Neural progenitor cell (in vitro differentiated cells): Measurements from ENCODE around the gene PIK3C3. TPM values are rescaled to one million over a fixed set of nuclear protein-coding genes. Genes with fewer than 3 reads are reported as not detected.

ENCODE experiments used
- DNase-seq: peaks from one replicate; pipeline ENCODE4 v3.0.0-alpha.2; 2016; ENCODE audit warnings: low spot score
- H2AFZ ChIP-seq: fragments of 200-600 bp; sonication (generic); replicated peaks from 2 replicates; pipeline ENCODE4 v1.6.1; 2016; ENCODE audit warnings: antibody characterized with exemption
- H3F3A ChIP-seq: fragments of 200-600 bp; sonication (generic); 2 replicates; pipeline ENCODE4 v1.6.1; 2016; ENCODE audit warnings: antibody characterized with exemption, low read depth
- H3K27ac ChIP-seq: fragments of 200-600 bp; sonication (generic); 2 replicates; pipeline ENCODE4 v1.5.1; 2016; ENCODE audit warnings: mild to moderate bottlenecking
- H3K27me3 ChIP-seq: fragments of 200-600 bp; sonication (generic); 2 replicates; pipeline ENCODE4 v1.6.1; 2016; ENCODE audit warnings: mild to moderate bottlenecking, moderate library complexity
- H3K36me3 ChIP-seq: fragments of 200-600 bp; sonication (generic); 2 replicates; pipeline ENCODE4 v1.5.1; 2016
- H3K4me1 ChIP-seq: fragments of 200-600 bp; sonication (generic); 2 replicates; pipeline ENCODE4 v1.6.1; 2016; ENCODE audit warnings: mixed run types
- H3K4me2 ChIP-seq: fragments of 200-600 bp; sonication (generic); 2 replicates; pipeline ENCODE4 v1.6.1; 2016
- H3K4me3 ChIP-seq: fragments of 200-600 bp; sonication (generic); 2 replicates; pipeline ENCODE4 v1.5.1; 2016
- H3K79me2 ChIP-seq: fragments of 200-600 bp; sonication (generic); 2 replicates; pipeline ENCODE4 v1.6.1; 2016; ENCODE audit warnings: low read depth
- H3K9ac ChIP-seq: fragments of 200-600 bp; sonication (generic); 2 replicates; pipeline ENCODE4 v1.6.1; 2016
- H3K9me3 ChIP-seq: fragments of 200-600 bp; sonication (generic); 2 replicates; pipeline ENCODE4 v1.5.1; 2016; ENCODE audit warnings: low read depth
- H4K20me1 ChIP-seq: fragments of 200-600 bp; sonication (generic); 2 replicates; pipeline ENCODE4 v1.6.1; 2016; ENCODE audit warnings: low read depth
- H3K27ac Mint-ChIP-seq: 3 replicates; pipeline ENCODE4 v1.8.0; 2021; ENCODE audit warnings: mixed read lengths
- H3K27me3 Mint-ChIP-seq: 2 replicates; pipeline ENCODE4 v1.8.0; 2022; ENCODE audit warnings: low read depth, mild to moderate bottlenecking, inconsistent platforms, moderate library complexity, mixed read lengths; ENCODE audit not compliant: insufficient read depth
- H3K36me3 Mint-ChIP-seq: 3 replicates; pipeline ENCODE4 v1.8.0; 2021; ENCODE audit warnings: mixed read lengths
- H3K4me1 Mint-ChIP-seq: 3 replicates; pipeline ENCODE4 v1.8.0; 2021; ENCODE audit warnings: mixed read lengths
- H3K4me3 Mint-ChIP-seq: 3 replicates; pipeline ENCODE4 v1.8.0; 2021; ENCODE audit warnings: mild to moderate bottlenecking, moderate library complexity, mixed read lengths
- H3K9me3 Mint-ChIP-seq: 3 replicates; pipeline ENCODE4 v1.8.0; 2020; ENCODE audit warnings: mixed read lengths
- CTCF ChIP-seq: fragments of 200-600 bp; sonication (generic); IDR thresholded peaks from 2 replicates; pipeline ENCODE4 v1.5.1; 2017; ENCODE audit warnings: antibody characterized with exemption, mild to moderate bottlenecking
- EZH2 ChIP-seq: fragments of 200-600 bp; sonication (generic); IDR thresholded peaks from 2 replicates; pipeline ENCODE4 v1.6.1; 2017; ENCODE audit warnings: antibody characterized with exemption, mild to moderate bottlenecking, moderate library complexity
- EZH2phosphoT487 ChIP-seq: fragments of 200-600 bp; sonication (generic); IDR thresholded peaks from 2 replicates; pipeline ENCODE4 v1.6.1; 2017; ENCODE audit warnings: antibody characterized with exemption
- total RNA-seq: library from RNA; depleted of rRNA; stranded (reverse); fragments of >200 nt; gene quantifications from 2 replicates; pipeline ENCODE4 v1.2.3, GENCODE V29; 2015; ENCODE audit warnings: low replicate concordance

PIK3C3 gene
- total RNA-seq, 1 donor from 2014 or later, result 87.0 TPM

GRCh38 chr18:41922841-41923240 is 32.2 kb upstream of the PIK3C3 start:
- TF ChIP-seq EZH2 (no peak), EZH2phosphoT487 (no peak), CTCF (no peak)

GRCh38 chr18:41923446-41923845 is 31.6 kb upstream of the PIK3C3 start:
- Mint-ChIP-seq H3K9me3 (no peaks in the 10 kb centered on the region), H3K27me3 (no peaks in the 10 kb centered on the region), H3K4me3 (no peak overlapping the region), H3K36me3 (no peaks in the 10 kb centered on the region), H3K4me1 (peaks cover 18% of the 10 kb centered on the region), H3K27ac (no peak overlapping the region)
- H3K79me2 ChIP-seq, result no peaks in the 10 kb centered on the region
- no peak overlapping the region for H3K9ac ChIP-seq
- H3K36me3 ChIP-seq, result no peaks in the 10 kb centered on the region
- no peak overlapping the region for H2AFZ ChIP-seq
- TF ChIP-seq EZH2 (no peak), EZH2phosphoT487 (no peak), CTCF (no peak)
- no peaks in the 10 kb centered on the region for H3F3A ChIP-seq
- no peak for DNase-seq
- no peak overlapping the region for H3K4me3 ChIP-seq
- peaks cover 5% of the 10 kb centered on the region for H3K4me1 ChIP-seq
- no peak overlapping the region for H3K4me2 ChIP-seq
- H3K27ac ChIP-seq, result no peak overlapping the region
- no peaks in the 10 kb centered on the region for H4K20me1 ChIP-seq
- no peaks in the 10 kb centered on the region for H3K9me3 ChIP-seq
- H3K27me3 ChIP-seq, result no peaks in the 10 kb centered on the region

More at GRCh38 chr18:41922841-41923240, 32.2 kb upstream of the PIK3C3 start:
- Histone ChIP-seq H3F3A (no peaks in the 10 kb centered on the region), H3K9ac (no peak overlapping the region), H3K4me3 (no peak overlapping the region), H3K36me3 (no peaks in the 10 kb centered on the region), H2AFZ (no peak overlapping the region), H4K20me1 (no peaks in the 10 kb centered on the region), H3K9me3 (no peaks in the 10 kb centered on the region), H3K4me2 (no peak overlapping the region), H3K27me3 (no peaks in the 10 kb centered on the region), H3K79me2 (no peaks in the 10 kb centered on the region), H3K4me1 (peaks cover 5% of the 10 kb centered on the region), H3K27ac (no peak overlapping the region)
- H3K27me3 Mint-ChIP-seq, result no peaks in the 10 kb centered on the region
- H3K4me3 Mint-ChIP-seq, result no peak overlapping the region
- H3K36me3 Mint-ChIP-seq, result no peaks in the 10 kb centered on the region
- no peak overlapping the region for H3K27ac Mint-ChIP-seq
- DNase-seq, result no peak
- peaks cover 18% of the 10 kb centered on the region for H3K4me1 Mint-ChIP-seq
- no peaks in the 10 kb centered on the region for H3K9me3 Mint-ChIP-seq

GRCh38 chr18:41928581-41928980 is 26.5 kb upstream of the PIK3C3 start:
- Mint-ChIP-seq H3K4me3 (no peak overlapping the region), H3K9me3 (peaks cover 3% of the 10 kb centered on the region), H3K27me3 (no peaks in the 10 kb centered on the region), H3K27ac (no peak overlapping the region), H3K36me3 (no peaks in the 10 kb centered on the region), H3K4me1 (no peaks in the 10 kb centered on the region)
- no peak overlapping the region for H2AFZ ChIP-seq
- H3K27ac ChIP-seq, result no peak overlapping the region
- H3K9me3 ChIP-seq, result no peaks in the 10 kb centered on the region
- no peaks in the 10 kb centered on the region for H3K4me1 ChIP-seq
- H3F3A ChIP-seq, result no peaks in the 10 kb centered on the region
- no peaks in the 10 kb centered on the region for H4K20me1 ChIP-seq
- no peaks in the 10 kb centered on the region for H3K36me3 ChIP-seq
- no peak overlapping the region for H3K9ac ChIP-seq
- no peak overlapping the region for H3K4me2 ChIP-seq
- no peak overlapping the region for H3K4me3 ChIP-seq
- no peaks in the 10 kb centered on the region for H3K79me2 ChIP-seq
- H3K27me3 ChIP-seq, result no peaks in the 10 kb centered on the region
- no peak for TF ChIP-seq EZH2
- no peak for TF ChIP-seq EZH2phosphoT487
- no peak for TF ChIP-seq CTCF
- no peak for DNase-seq
